Fibroblast of skin of abdomen (primary cell): ENCODE results near the gene C13orf46.
A peak's percentile ranks its signal among the peaks of the same experiment; 100 is the strongest.
"Not testable (repeated sequence)": the region's sequence is repeated elsewhere in the genome, so short reads cannot be mapped to it uniquely, and the experiment has no call there.

ENCODE experiments used
- DNase-seq: peaks from one replicate; pipeline ENCODE4 v3.0.0-alpha.2; 2013

C13orf46 gene

DNA sequence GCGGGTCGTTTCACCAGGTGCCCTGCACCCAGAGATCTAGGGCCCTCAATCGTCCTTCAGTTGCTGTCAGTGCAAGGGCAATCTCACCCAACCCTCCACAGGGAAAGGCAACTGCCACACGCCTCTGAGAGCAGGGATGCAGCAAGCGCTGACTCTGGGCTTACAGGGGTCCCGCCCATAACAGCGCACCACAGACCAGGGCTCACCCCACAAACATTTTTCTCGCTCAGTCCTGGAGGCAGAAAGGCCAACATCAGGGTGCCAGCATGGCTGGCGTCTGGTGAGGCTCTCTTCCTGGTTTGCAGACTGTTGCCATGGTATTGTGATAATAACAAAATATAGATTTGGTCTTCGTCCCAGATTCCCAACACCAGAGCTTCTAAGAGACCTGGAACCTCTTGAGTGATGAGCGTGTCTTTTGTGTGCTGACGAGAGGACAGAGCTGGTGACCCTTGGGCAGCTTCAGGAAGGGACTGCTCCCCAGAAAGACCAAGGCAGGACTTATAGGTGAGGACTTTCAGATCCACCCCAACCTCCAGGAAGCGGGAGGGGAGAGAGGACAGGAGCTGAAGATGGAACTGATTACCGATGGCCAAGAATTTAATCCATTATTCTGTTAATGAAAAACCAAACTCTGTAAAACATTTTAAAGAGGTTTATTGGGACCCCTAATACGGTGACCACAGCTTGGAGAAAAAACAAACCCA is 51.3 kb downstream of the C13orf46 start:
- no peak for DNase-seq

DNA sequence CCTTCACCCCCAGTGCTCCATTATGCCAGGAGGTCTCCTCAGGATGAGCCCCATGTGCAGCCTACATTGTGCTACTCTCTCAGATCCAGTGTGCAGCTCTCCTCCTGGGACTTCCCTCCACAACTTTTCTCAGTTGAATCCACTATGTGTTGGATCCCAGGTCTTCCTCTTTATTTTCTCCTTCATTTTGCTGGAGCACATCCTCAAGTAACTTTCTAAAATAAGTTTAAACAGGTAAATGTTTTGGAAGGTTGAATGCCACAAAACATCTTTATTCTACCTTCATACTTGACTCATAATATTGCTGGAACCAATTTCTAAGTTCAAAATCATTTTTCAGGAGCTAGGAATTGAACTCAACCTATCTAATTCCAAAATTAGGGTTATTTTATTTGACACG is 52.1 kb downstream of the C13orf46 start:
- DNase-seq = no peak

DNA sequence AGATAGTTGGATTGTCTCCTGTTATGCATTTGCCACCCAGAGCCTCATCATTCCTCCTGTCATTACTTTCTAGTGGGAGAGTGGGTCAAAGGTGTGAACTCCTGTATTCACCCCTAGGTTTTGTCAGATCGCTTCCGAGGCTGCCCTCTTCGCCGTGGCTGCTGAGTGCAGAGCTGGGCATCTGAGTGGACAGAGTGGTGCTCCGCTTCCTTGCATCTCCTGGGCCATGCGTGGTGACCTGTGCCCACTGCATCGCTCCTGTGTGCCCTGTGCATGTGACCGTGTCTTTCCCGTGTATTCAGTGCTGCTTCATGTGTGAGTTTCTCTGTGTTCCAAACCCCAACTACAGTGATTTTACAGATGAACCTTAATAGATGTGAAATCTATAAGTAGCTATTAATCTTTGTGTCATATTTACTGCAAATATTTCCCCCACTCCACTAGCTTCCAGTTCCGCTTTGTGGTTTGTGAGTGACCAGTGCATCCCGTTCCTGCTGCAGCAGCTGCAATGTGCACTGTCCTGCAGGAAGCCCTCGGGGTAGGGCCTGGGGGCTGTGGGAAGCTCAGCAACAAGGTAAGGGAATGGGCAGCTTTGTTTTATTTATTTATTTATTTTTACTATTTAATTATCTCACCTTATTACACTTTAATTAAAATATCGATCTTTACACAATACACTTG is 53.1 kb downstream of the C13orf46 start:
- DNase-seq = no peak

GRCh38 chr13:113919761-113920559 is 53.9 kb downstream of the C13orf46 start:
- no peak for DNase-seq

- no peak for DNase-seq
Measured at GRCh38 chr13:113918981-113919701, 54.7 kb downstream of the C13orf46 start.

GRCh38 chr13:113918580-113918979 is 55.3 kb downstream of the C13orf46 start:
- no peak for DNase-seq

DNA sequence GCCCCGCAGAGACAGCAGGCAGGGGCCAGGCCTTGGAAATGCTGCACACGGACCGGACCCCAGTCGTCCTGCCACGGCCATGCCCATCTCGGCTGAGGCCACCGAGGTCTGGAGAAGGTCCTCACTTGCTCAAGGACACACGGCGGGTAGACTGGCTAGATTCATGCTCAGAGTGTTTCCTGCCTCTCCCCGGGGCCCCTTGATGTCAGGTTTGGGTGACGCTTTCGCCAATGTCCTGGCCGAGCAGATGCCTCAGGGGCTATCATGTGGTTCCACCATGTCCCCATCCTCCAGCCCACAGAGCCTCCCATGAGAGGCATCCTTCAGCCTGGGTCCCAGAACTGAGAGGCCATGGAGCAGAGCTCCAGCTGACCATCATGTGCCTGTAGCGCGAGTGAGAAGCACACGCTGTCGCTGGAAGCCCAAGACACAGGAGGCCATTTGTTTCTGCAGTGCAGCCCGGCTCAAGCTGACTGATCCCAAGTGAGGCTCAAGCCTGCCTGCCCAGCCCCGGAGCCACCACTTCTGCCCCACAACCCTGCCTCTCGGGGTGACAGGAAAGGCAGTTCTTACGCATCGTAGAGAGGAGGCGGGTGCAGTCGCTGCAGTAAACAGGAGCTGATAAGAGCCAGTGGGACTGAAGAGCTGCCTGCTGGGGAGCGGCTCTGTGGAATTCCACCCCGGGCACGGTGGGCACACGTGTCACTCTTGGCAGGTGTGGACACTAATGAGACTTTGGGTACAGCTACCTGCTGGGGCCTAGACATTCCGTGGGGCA is 56.1 kb downstream of the C13orf46 start:
- DNase-seq = no peak

DNA sequence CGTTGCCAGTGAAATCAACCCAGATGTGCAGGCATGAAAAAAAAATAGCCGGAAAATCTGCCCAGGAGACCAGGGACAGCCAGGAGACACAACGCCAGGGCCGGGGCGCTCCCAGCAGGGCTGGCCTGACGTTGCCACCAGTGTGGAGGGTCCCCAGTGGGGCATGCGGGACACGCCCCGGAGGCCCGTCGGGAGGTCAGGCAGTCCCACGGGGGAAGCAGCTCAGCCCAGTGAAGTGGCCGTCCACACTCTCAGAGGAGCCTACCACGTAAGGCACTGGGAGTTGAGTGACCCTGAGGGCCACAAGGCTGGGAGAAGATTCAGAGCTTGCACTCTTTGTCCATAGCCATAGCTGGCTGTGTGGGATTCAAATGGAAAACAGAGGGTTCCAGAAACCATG is 56.8 kb downstream of the C13orf46 start:
- DNase-seq = no peak

DNA sequence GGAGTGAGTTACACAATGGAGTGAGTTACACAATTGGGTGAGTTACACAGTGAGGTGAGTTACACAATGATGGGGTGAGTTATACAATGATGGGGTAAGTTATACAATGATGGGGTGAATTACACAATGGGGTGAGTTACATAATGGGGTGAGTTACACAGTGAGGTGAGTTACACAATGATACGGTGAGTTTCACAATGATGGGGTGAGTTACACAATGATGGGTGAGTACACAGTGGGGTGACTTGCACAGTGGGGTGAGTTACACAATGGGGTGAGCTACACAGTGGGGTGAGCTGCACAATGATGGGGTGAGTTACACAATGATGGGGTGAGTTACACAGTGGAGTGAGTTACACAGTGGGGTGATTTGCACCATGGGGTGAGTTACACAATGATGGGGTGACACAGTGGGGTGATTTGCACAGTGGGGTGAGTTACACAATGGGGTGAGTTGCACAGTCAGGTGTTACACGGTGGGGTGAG is 57.5 kb downstream of the C13orf46 start:
- peak; percentile 59 for DNase-seq

DNA sequence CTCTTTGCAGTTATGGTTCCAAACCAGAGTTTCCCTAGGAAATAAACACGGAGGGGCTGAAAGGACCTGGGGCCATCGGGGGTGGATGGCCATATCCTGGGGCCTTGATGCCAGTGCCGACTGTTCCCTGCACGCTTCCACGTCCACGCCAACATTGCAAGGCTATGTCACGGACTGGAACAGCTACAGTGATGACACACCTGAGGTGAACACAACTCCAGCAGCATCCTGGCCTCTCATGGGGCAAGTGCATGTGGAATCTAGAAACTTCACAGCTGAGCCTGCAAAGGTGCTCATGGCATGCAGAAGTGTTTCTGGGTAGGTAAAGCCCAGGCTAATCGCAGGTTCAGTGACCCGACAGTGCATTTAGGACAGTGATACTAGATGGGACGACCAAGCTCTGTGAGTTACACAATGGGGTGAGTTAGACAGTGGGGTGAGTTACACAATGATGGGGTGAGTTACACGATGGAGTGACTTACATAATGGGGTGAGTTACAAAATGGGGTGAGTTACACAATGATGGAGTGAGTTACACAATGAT is 58.0 kb downstream of the C13orf46 start:
- no peak for DNase-seq

GRCh38 chr13:113915012-113915763 is 58.7 kb downstream of the C13orf46 start:
- DNase-seq = no peak

DNA sequence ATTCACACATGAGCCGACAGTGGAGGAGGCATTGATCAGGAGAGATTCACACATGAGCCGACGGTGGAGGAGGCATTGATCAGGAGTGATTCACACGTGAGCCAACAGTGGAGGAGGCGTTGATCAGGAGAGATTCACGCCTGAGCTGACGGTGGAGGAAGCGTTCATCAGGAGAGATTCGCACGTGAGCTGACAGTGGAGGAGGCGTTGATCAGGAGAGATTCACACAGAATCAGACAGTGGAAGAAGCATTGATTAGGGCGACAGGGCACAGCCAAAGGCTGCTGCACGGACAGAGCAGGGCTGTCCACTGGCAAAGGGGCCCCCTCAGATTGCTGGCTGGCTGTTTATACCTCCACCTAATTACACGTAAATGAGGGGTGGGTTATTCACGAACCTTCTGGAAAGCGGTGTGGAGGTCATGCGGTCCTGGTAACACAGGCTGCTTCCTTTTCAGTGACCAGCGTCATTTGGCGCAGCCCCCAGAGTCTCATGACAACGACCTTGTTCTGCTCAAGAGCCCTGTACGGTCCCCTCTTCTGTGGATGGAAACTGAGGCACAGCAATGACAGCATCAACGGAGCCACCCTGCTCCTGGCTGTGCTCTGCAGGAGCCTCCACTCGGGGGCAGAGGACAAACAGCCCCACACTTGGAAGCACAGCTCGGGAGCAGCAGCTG is 59.4 kb downstream of the C13orf46 start:
- no peak for DNase-seq

- DNase-seq = not testable (repeated sequence)
Measured at GRCh38 chr13:113913838-113914237, 60.0 kb downstream of the C13orf46 start.

- not testable (repeated sequence) for DNase-seq
Measured at GRCh38 chr13:113913408-113913807, 60.5 kb downstream of the C13orf46 start.

GRCh38 chr13:113912596-113912995 is 61.3 kb downstream of the C13orf46 start:
- DNase-seq = no peak

- peak; percentile 86 for DNase-seq
Measured at GRCh38 chr13:113907635-113908617, 66.0 kb downstream of the C13orf46 start.

- DNase-seq = no peak
Measured at GRCh38 chr13:113906571-113906970, 67.3 kb downstream of the C13orf46 start.

GRCh38 chr13:113905942-113906341 is 67.9 kb downstream of the C13orf46 start:
- DNase-seq = no peak

DNA sequence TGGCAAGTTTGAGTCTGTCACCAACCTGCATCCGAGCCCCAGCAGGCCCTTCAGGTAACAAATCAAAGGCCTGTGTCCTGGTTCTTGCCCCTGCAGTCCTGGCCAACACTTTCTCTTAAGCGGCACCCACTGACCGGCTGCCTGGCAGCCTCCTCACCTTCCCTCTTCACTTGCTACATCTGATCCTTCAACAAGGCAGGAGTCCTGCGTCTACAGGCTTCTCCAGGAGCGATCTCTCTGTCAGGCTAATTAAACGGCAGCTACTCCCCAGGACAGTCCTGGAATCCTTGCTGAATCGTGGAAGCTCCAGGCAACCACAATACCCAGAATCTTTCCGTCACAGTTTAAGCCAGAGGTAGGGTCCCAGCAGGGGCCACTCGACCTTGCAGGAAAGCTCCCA is 68.9 kb downstream of the C13orf46 start:
- DNase-seq = no peak
